Mesendoderm (in vitro differentiated cells): ENCODE data around the gene MYBBP1A.

Source experiments
- DNase-seq: peaks from one replicate; pipeline ENCODE4 v3.0.0; 2013
- H2AK5ac ChIP-seq: 2 replicates; pipeline ENCODE4 v1.6.1; 2013; ENCODE audit warnings: low read length, inconsistent platforms
- H2BK120ac ChIP-seq: 2 replicates; pipeline ENCODE4 v1.6.1; 2013; ENCODE audit warnings: low read depth, mild to moderate bottlenecking, low read length, moderate library complexity, mixed read lengths
- H2BK15ac ChIP-seq: replicated peaks from 2 replicates; pipeline ENCODE4 v1.6.1; 2013; ENCODE audit warnings: low read depth, mild to moderate bottlenecking, moderate library complexity
- H2BK5ac ChIP-seq: 2 replicates; pipeline ENCODE4 v1.6.1; 2013; ENCODE audit warnings: low read length, inconsistent platforms
- H3K18ac ChIP-seq: 2 replicates; pipeline ENCODE4 v1.6.1; 2013; ENCODE audit warnings: mild to moderate bottlenecking, low read length, mixed read lengths
- H3K23ac ChIP-seq: one replicate; pipeline ENCODE4 v1.6.1; 2013; ENCODE audit warnings: low read length
- H3K27ac ChIP-seq: 2 replicates; pipeline ENCODE4 v1.5.1; 2013; ENCODE audit warnings: low read depth, mild to moderate bottlenecking, inconsistent platforms, low read length, moderate library complexity
- H3K27me3 ChIP-seq: 2 replicates; pipeline ENCODE4 v1.6.1; 2013; ENCODE audit warnings: low read length, control low read depth, mild to moderate bottlenecking, inconsistent platforms; ENCODE audit not compliant: insufficient read depth, poor library complexity
- H3K36me3 ChIP-seq: 2 replicates; pipeline ENCODE4 v1.6.1; 2013; ENCODE audit warnings: low read length, inconsistent platforms; ENCODE audit not compliant: control insufficient read depth, insufficient read depth
- H3K4ac ChIP-seq: one replicate; pipeline ENCODE4 v1.6.1; 2013; ENCODE audit warnings: low read depth, mild to moderate bottlenecking, low read length, moderate library complexity
- H3K4me1 ChIP-seq: 2 replicates; pipeline ENCODE4 v1.6.1; 2013; ENCODE audit warnings: low read depth, low read length, inconsistent platforms; ENCODE audit not compliant: control insufficient read depth
- H3K4me2 ChIP-seq: 2 replicates; pipeline ENCODE4 v1.6.1; 2013; ENCODE audit warnings: low read length
- H3K4me3 ChIP-seq: 2 replicates; pipeline ENCODE4 v1.5.1; 2013; ENCODE audit warnings: mild to moderate bottlenecking, low read length
- H3K56ac ChIP-seq: one replicate; pipeline ENCODE4 v1.6.1; 2013; ENCODE audit warnings: low read length
- H3K79me1 ChIP-seq: 2 replicates; pipeline ENCODE4 v1.6.1; 2013; ENCODE audit warnings: low read length, inconsistent platforms
- H3K79me2 ChIP-seq: 2 replicates; pipeline ENCODE4 v1.6.1; 2013; ENCODE audit warnings: mild to moderate bottlenecking, low read length; ENCODE audit not compliant: control insufficient read depth, insufficient read depth
- H3K9ac ChIP-seq: 2 replicates; pipeline ENCODE4 v1.6.1; 2013; ENCODE audit warnings: low read length, inconsistent platforms
- H4K5ac ChIP-seq: one replicate; pipeline ENCODE4 v1.6.1; 2013; ENCODE audit warnings: low read length
- H4K8ac ChIP-seq: one replicate; pipeline ENCODE4 v1.6.1; 2013; ENCODE audit warnings: low read depth, mild to moderate bottlenecking, control low read depth, low read length, moderate library complexity
- WGBS: extraction: QIAGEN DNeasy Blood & Tissue Kit; methylation state at CpG from one replicate; pipeline ENCODE4 v1.1.7; 2013; ENCODE audit warnings: low lambda C conversion rate, missing lambda C conversion rate; ENCODE audit not compliant: insufficient coverage; ENCODE audit errors: extremely low coverage; 5-methylcytosine and 5-hydroxymethylcytosine counted together

Gene MYBBP1A

GRCh38 chr17:4573669-4574068 lies 18.5 kb upstream of the MYBBP1A start:
- H3K4me2 ChIP-seq, result no peak overlapping the region
- H3K4me3 ChIP-seq, result no peak overlapping the region
- no peak overlapping the region for H3K27ac ChIP-seq
- peak overlapping the region; percentile 5 for H3K56ac ChIP-seq
- no peak overlapping the region for H3K4ac ChIP-seq
- DNase-seq, result no peak
- H2BK15ac ChIP-seq, result no peak overlapping the region
- no peaks in the 10 kb centered on the region for H3K36me3 ChIP-seq
- no peak overlapping the region for H3K9ac ChIP-seq
- no peak overlapping the region for H2AK5ac ChIP-seq
- H2BK5ac ChIP-seq, result no peak overlapping the region
- no peak overlapping the region for H2BK120ac ChIP-seq
- no peak overlapping the region for H3K18ac ChIP-seq
- no peak overlapping the region for H4K8ac ChIP-seq
- H4K5ac ChIP-seq, result no peak overlapping the region
- no peak overlapping the region for H3K23ac ChIP-seq
- no CpG with 5 or more reads among the region's 7 CpGs for WGBS
- no peaks in the 10 kb centered on the region for H3K79me1 ChIP-seq
- no peaks in the 10 kb centered on the region for H3K27me3 ChIP-seq
- H3K4me1 ChIP-seq, result no peaks in the 10 kb centered on the region
- H3K79me2 ChIP-seq, result no peaks in the 10 kb centered on the region

- H3K79me2 ChIP-seq, result no peaks in the 10 kb centered on the region
- H3K27me3 ChIP-seq, result no peaks in the 10 kb centered on the region
- H3K23ac ChIP-seq, result no peak overlapping the region
- no peak overlapping the region for H2BK5ac ChIP-seq
- no CpG with 5 or more reads among the region's 4 CpGs for WGBS
- H4K5ac ChIP-seq, result no peak overlapping the region
- no peaks in the 10 kb centered on the region for H3K4me1 ChIP-seq
- H3K4ac ChIP-seq, result no peak overlapping the region
- H3K79me1 ChIP-seq, result no peaks in the 10 kb centered on the region
- H3K9ac ChIP-seq, result no peak overlapping the region
- no peak overlapping the region for H4K8ac ChIP-seq
- no peaks in the 10 kb centered on the region for H3K36me3 ChIP-seq
- no peak overlapping the region for H2BK120ac ChIP-seq
- no peak for DNase-seq
- H3K56ac ChIP-seq, result no peak overlapping the region
- H2AK5ac ChIP-seq, result no peak overlapping the region
- H3K27ac ChIP-seq, result no peak overlapping the region
- H2BK15ac ChIP-seq, result no peak overlapping the region
- no peak overlapping the region for H3K4me3 ChIP-seq
- H3K18ac ChIP-seq, result no peak overlapping the region
- no peak overlapping the region for H3K4me2 ChIP-seq
These were observed 17.9 kb upstream of the MYBBP1A start for GRCh38 chr17:4573115-4573514.

- Histone ChIP-seq H2BK5ac (no peak overlapping the region), H3K18ac (no peak overlapping the region), H4K8ac (no peak overlapping the region), H3K79me1 (no peaks in the 10 kb centered on the region), H3K23ac (no peak overlapping the region), H3K4me2 (no peak overlapping the region), H3K56ac (no peak overlapping the region), H2BK120ac (no peak overlapping the region), H3K27ac (no peak overlapping the region), H2AK5ac (no peak overlapping the region), H2BK15ac (no peak overlapping the region), H3K36me3 (no peaks in the 10 kb centered on the region), H3K4me1 (no peaks in the 10 kb centered on the region), H3K4ac (no peak overlapping the region), H3K27me3 (no peaks in the 10 kb centered on the region), H4K5ac (no peak overlapping the region), H3K4me3 (no peak overlapping the region), H3K9ac (no peak overlapping the region), H3K79me2 (no peaks in the 10 kb centered on the region)
- no peak for DNase-seq
- no CpG with 5 or more reads among the region's 9 CpGs for WGBS
These were observed 16.9 kb upstream of the MYBBP1A start for GRCh38 chr17:4572131-4572530.

- Histone ChIP-seq H3K23ac (no peak overlapping the region), H3K27me3 (no peaks in the 10 kb centered on the region), H3K4ac (no peak overlapping the region), H2BK15ac (no peak overlapping the region), H3K4me1 (no peaks in the 10 kb centered on the region), H2BK120ac (no peak overlapping the region), H3K36me3 (no peaks in the 10 kb centered on the region), H3K4me2 (no peak overlapping the region), H4K5ac (no peak overlapping the region), H3K79me2 (no peaks in the 10 kb centered on the region), H2BK5ac (no peak overlapping the region), H3K56ac (no peak overlapping the region), H3K9ac (no peak overlapping the region), H3K79me1 (no peaks in the 10 kb centered on the region), H3K18ac (no peak overlapping the region), H4K8ac (no peak overlapping the region), H3K4me3 (no peak overlapping the region), H2AK5ac (no peak overlapping the region), H3K27ac (no peak overlapping the region)
- no CpG with 5 or more reads among the region's 1 CpG for WGBS
- DNase-seq, result no peak
These were observed 14.4 kb upstream of the MYBBP1A start for GRCh38 chr17:4569591-4569990.

DNA sequence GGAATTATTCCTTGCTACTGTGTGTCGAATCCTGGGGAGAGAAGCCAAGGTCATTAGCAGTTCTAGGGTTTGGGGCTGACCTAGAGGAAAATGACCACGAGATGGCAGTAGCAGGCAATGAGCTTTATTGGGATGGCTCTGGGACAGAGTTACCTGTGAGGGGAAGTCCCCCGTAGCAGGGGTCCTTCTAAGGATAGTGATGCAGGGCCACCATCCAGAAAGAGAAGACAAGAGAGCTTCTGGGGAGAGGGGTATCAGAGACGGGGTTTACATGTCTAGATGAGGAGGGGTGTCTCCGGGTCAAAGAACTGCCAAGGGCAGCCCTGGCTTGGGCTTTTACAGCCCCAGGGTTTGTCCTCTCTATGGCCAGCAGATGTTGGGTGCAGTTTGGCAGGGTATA lies 11.6 kb upstream of the MYBBP1A start:
- H3K4me2 ChIP-seq, result no peak overlapping the region
- H4K8ac ChIP-seq, result no peak overlapping the region
- H3K23ac ChIP-seq, result no peak overlapping the region
- WGBS, result no CpG with 5 or more reads among the region's 5 CpGs
- no peaks in the 10 kb centered on the region for H3K4me1 ChIP-seq
- H2BK120ac ChIP-seq, result no peak overlapping the region
- no peak overlapping the region for H3K27ac ChIP-seq
- H3K79me1 ChIP-seq, result no peaks in the 10 kb centered on the region
- no peak overlapping the region for H3K56ac ChIP-seq
- DNase-seq, result peak; percentile 85
- no peaks in the 10 kb centered on the region for H3K36me3 ChIP-seq
- H3K9ac ChIP-seq, result no peak overlapping the region
- no peak overlapping the region for H3K4me3 ChIP-seq
- no peak overlapping the region for H2BK5ac ChIP-seq
- no peak overlapping the region for H3K4ac ChIP-seq
- no peak overlapping the region for H2BK15ac ChIP-seq
- no peaks in the 10 kb centered on the region for H3K79me2 ChIP-seq
- no peak overlapping the region for H3K18ac ChIP-seq
- no peak overlapping the region for H2AK5ac ChIP-seq
- no peaks in the 10 kb centered on the region for H3K27me3 ChIP-seq
- no peak overlapping the region for H4K5ac ChIP-seq
